ENCODE results near the gene ZCCHC17.

ZCCHC17 gene

GRCh38 chr1:31409946-31410858, 113.4 kb downstream of the ZCCHC17 start:
- no peak overlapping the region for H2AFZ ChIP-seq (ENCODE audit: low read length)
- H3K4me3 ChIP-seq (ENCODE audit: low read length, poor library complexity, severe bottlenecking), result no peak overlapping the region
- no peaks in the 10 kb centered on the region for H3F3A ChIP-seq (ENCODE audit: low read depth)
- no peaks in the 10 kb centered on the region for H3K36me3 ChIP-seq (ENCODE audit: insufficient read depth, low read length)
- no peaks in the 10 kb centered on the region for H3K27me3 ChIP-seq (ENCODE audit: insufficient read depth, low read length, poor library complexity, severe bottlenecking)
- TF ChIP-seq, protein P1, sequence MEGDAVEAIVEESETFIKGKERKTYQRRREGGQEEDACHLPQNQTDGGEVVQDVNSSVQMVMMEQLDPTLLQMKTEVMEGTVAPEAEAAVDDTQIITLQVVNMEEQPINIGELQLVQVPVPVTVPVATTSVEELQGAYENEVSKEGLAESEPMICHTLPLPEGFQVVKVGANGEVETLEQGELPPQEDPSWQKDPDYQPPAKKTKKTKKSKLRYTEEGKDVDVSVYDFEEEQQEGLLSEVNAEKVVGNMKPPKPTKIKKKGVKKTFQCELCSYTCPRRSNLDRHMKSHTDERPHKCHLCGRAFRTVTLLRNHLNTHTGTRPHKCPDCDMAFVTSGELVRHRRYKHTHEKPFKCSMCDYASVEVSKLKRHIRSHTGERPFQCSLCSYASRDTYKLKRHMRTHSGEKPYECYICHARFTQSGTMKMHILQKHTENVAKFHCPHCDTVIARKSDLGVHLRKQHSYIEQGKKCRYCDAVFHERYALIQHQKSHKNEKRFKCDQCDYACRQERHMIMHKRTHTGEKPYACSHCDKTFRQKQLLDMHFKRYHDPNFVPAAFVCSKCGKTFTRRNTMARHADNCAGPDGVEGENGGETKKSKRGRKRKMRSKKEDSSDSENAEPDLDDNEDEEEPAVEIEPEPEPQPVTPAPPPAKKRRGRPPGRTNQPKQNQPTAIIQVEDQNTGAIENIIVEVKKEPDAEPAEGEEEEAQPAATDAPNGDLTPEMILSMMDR (conservative IDR thresholded peaks at IDR 0.05; ENCODE audit: low read length), result no peak
- TF ChIP-seq EZH2phosphoT487 (IDR thresholded peaks at IDR 0.05; ENCODE audit: borderline replicate concordance), result no peak
- no peak overlapping the region for H3K9ac ChIP-seq (ENCODE audit: low read depth, low read length, poor library complexity, severe bottlenecking)
- H3K79me2 ChIP-seq (ENCODE audit: insufficient read depth, low read length), result no peaks in the 10 kb centered on the region
- H3K4me2 ChIP-seq (ENCODE audit: low read depth, low read length, poor library complexity, severe bottlenecking), result no peak overlapping the region
- H3K4me1 ChIP-seq (ENCODE audit: insufficient read depth, low read length, poor library complexity, severe bottlenecking), result no peaks in the 10 kb centered on the region
- H4K20me1 ChIP-seq (ENCODE audit: insufficient read depth, low read length, poor library complexity, severe bottlenecking), result no peaks in the 10 kb centered on the region
- H3K9me3 ChIP-seq (ENCODE audit: insufficient read depth, low read depth, low read length), result no peaks in the 10 kb centered on the region
- no peaks in the 10 kb centered on the region for H3K9me2 ChIP-seq (replicated peaks; ENCODE audit: low read depth, low read length)

DNA sequence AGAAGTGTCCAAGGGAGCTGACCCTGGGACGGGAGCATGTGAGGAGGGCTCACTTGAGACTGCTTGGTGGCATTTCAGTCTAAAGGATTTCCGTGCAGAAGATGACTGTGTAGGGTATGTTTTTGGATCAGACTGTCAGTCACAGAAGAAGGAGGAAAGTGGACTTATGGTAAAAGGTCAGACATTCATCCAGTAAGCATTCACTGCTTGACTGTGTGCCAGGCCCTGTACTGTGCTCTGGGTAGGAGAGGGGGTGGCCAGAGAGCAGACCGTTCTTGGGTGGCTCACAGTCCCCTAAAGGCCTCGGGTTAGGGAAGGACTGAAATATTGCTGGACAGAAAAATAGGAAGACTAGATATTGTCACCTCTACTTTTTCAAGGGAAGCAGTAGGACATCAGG, 114.0 kb downstream of the ZCCHC17 start:
- Histone ChIP-seq H3K9me3 (ENCODE audit: insufficient read depth, low read depth, low read length) (no peaks in the 10 kb centered on the region), H3K27me3 (ENCODE audit: insufficient read depth, low read length, poor library complexity, severe bottlenecking) (no peaks in the 10 kb centered on the region), H3F3A (ENCODE audit: low read depth) (no peaks in the 10 kb centered on the region), H4K20me1 (ENCODE audit: insufficient read depth, low read length, poor library complexity, severe bottlenecking) (no peaks in the 10 kb centered on the region), H3K4me3 (ENCODE audit: low read length, poor library complexity, severe bottlenecking) (no peak overlapping the region), H3K36me3 (ENCODE audit: insufficient read depth, low read length) (no peaks in the 10 kb centered on the region), H3K4me1 (ENCODE audit: insufficient read depth, low read length, poor library complexity, severe bottlenecking) (no peaks in the 10 kb centered on the region), H2AFZ (ENCODE audit: low read length) (no peak overlapping the region), H3K79me2 (ENCODE audit: insufficient read depth, low read length) (no peaks in the 10 kb centered on the region), H3K9me2 (replicated peaks; ENCODE audit: low read depth, low read length) (no peaks in the 10 kb centered on the region), H3K4me2 (ENCODE audit: low read depth, low read length, poor library complexity, severe bottlenecking) (no peak overlapping the region), H3K9ac (ENCODE audit: low read depth, low read length, poor library complexity, severe bottlenecking) (no peak overlapping the region)
- TF ChIP-seq, protein P1 (conservative IDR thresholded peaks at IDR 0.05; ENCODE audit: low read length), result no peak
- no peak for TF ChIP-seq EZH2phosphoT487 (IDR thresholded peaks at IDR 0.05; ENCODE audit: borderline replicate concordance)

DNA sequence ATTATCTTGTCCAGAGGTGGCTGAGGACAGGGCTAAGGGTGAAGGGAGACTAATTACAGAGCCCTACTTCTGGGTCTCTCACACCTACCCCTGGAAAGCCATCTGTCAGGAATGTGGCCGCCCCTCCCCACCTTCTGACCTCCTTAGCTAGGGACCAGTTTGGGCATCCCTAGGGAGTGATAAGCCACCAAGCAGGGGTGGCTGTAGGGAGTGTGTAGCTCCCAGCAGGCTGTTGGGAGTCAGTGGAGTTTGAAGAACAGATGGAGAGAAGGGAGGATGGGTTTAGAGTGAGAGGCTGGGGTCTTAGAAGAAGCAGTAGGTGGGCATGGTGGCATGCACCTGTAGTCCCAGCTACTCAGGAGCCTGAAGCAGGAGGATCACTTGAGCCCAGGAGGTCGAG, 115.4 kb downstream of the ZCCHC17 start:
- Histone ChIP-seq H3K4me3 (ENCODE audit: low read length, poor library complexity, severe bottlenecking) (no peak overlapping the region), H3K36me3 (ENCODE audit: insufficient read depth, low read length) (no peaks in the 10 kb centered on the region), H3K4me2 (ENCODE audit: low read depth, low read length, poor library complexity, severe bottlenecking) (no peak overlapping the region), H2AFZ (ENCODE audit: low read length) (no peak overlapping the region), H4K20me1 (ENCODE audit: insufficient read depth, low read length, poor library complexity, severe bottlenecking) (no peaks in the 10 kb centered on the region), H3K27me3 (ENCODE audit: insufficient read depth, low read length, poor library complexity, severe bottlenecking) (no peaks in the 10 kb centered on the region), H3K9ac (ENCODE audit: low read depth, low read length, poor library complexity, severe bottlenecking) (no peak overlapping the region), H3K4me1 (ENCODE audit: insufficient read depth, low read length, poor library complexity, severe bottlenecking) (no peaks in the 10 kb centered on the region), H3K79me2 (ENCODE audit: insufficient read depth, low read length) (no peaks in the 10 kb centered on the region), H3F3A (ENCODE audit: low read depth) (no peaks in the 10 kb centered on the region), H3K9me3 (ENCODE audit: insufficient read depth, low read depth, low read length) (no peaks in the 10 kb centered on the region), H3K9me2 (replicated peaks; ENCODE audit: low read depth, low read length) (no peaks in the 10 kb centered on the region)
- no peak for TF ChIP-seq EZH2phosphoT487 (IDR thresholded peaks at IDR 0.05; ENCODE audit: borderline replicate concordance)
- TF ChIP-seq, protein P1 (conservative IDR thresholded peaks at IDR 0.05; ENCODE audit: low read length), result no peak

Data from Loucy (cell line).